ENCODE measurements around the gene C2orf68.
"Not testable (repeated sequence)": the region's sequence is repeated elsewhere in the genome, so short reads cannot be mapped to it uniquely, and the experiment has no call there.

The C2orf68 gene

GRCh38 chr2:85561280-85562212 is 50.3 kb downstream of the C2orf68 start, which contains the start of gene GGCX:
TSS of gene GGCX (minus strand) at chr2:85561493. CDS start at chr2:85561428, 65 bp downstream.
- intact Hi-C loops (cut with DNase I), result loop anchor here (5.0 kb wide), 1 partner anchor 36 kb away; the partner anchor contains the start of gene RNF181
- peak; percentile 90 to 98 (median 96) for DNase-seq

- DNase-seq, result peak in 11 of 42 donors; percentile 11 to 43 (median 30)
- intact Hi-C loops (cut with DNase I), result loop anchor here (5.0 kb wide), 1 partner anchor 36 kb away; the partner anchor contains the start of gene RNF181
These were observed 51.0 kb downstream of the C2orf68 start for GRCh38 chr2:85560812-85561279.

- not testable (repeated sequence) for DNase-seq
- intact Hi-C loops (cut with DNase I), result loop anchor here (5.0 kb wide), 1 partner anchor 37 kb away; the partner anchor contains the start of gene RNF181
These were observed 51.5 kb downstream of the C2orf68 start for GRCh38 chr2:85560403-85560726.

GRCh38 chr2:85558160-85558559 is 53.7 kb downstream of the C2orf68 start:
- intact Hi-C loops (cut with DNase I), result loop anchor here (10.0 kb wide), 1 partner anchor 233 kb away; the partner anchor contains the start of gene TGOLN2
- DNase-seq, result no peak

- DNase-seq, result no peak
- intact Hi-C loops (cut with DNase I), result loop anchor here (10.0 kb wide), 1 partner anchor 232 kb away; the partner anchor contains the start of gene TGOLN2
These were observed 54.7 kb downstream of the C2orf68 start for GRCh38 chr2:85557130-85557529.
